C1 segment of cervical spinal cord (tissue), 14 donors: Measurements from ENCODE around the gene USP17L26.
A peak's percentile ranks its signal among the peaks of the same experiment; 100 is the strongest.
"Not testable (repeated sequence)": the region's sequence is repeated elsewhere in the genome, so short reads cannot be mapped to it uniquely, and the experiment has no call there.

Source experiments
- DNase-seq, 14 donors: peaks; one replicate each; lab custom pipeline; 2025; lab: John Stamatoyannopoulos, UW

USP17L26 gene

GRCh38 chr4:9334358-9334757 is at the start of gene USP17L26:
TSS of gene USP17L26 (plus strand) at chr4:9334658. CDS start at chr4:9334658, 0 bp downstream.
- not testable (repeated sequence) for DNase-seq

- not testable (repeated sequence) for DNase-seq
Measured at GRCh38 chr4:9324191-9324590, 10.3 kb upstream of the USP17L26 start.

GRCh38 chr4:9324865-9325264 is 9.6 kb upstream of the USP17L26 start, which contains the start of gene USP17L24:
TSS of gene USP17L24 (plus strand) at chr4:9325165. CDS start at chr4:9325165, 0 bp downstream.
- not testable (repeated sequence) for DNase-seq

GRCh38 chr4:9329611-9330010 is 4.8 kb upstream of the USP17L26 start, which contains the start of gene USP17L25:
TSS of gene USP17L25 (plus strand) at chr4:9329911. CDS start at chr4:9329911, 0 bp downstream.
- not testable (repeated sequence) for DNase-seq

- not testable (repeated sequence) for DNase-seq
Measured at GRCh38 chr4:9339103-9339502, 4.6 kb downstream of the USP17L26 start, which contains the start of gene USP17L5. TSS of gene USP17L5 (plus strand) at chr4:9339403. CDS start at chr4:9339403, 0 bp downstream.

GRCh38 chr4:9343848-9344247 is 9.4 kb downstream of the USP17L26 start, which contains the start of gene USP17L27:
TSS of gene USP17L27 (plus strand) at chr4:9344148. CDS start at chr4:9344148, 0 bp downstream.
- not testable (repeated sequence) for DNase-seq

GRCh38 chr4:9348593-9348992 is 14.1 kb downstream of the USP17L26 start, which contains the start of gene USP17L28:
TSS of gene USP17L28 (plus strand) at chr4:9348893. CDS start at chr4:9348893, 0 bp downstream.
- not testable (repeated sequence) for DNase-seq

GRCh38 chr4:9350866-9351265 is 16.4 kb downstream of the USP17L26 start:
- not testable (repeated sequence) for DNase-seq

- DNase-seq, result not testable (repeated sequence)
Measured at GRCh38 chr4:9353338-9353737, 18.9 kb downstream of the USP17L26 start, which contains the start of gene USP17L29. TSS of gene USP17L29 (plus strand) at chr4:9353638. CDS start at chr4:9353638, 0 bp downstream.

- not testable (repeated sequence) for DNase-seq
Measured at GRCh38 chr4:9362829-9363228, 28.4 kb downstream of the USP17L26 start, which contains the start of gene USP17L30. TSS of gene USP17L30 (plus strand) at chr4:9363129. CDS start at chr4:9363129, 0 bp downstream.

- DNase-seq, result not testable (repeated sequence)
Measured at GRCh38 chr4:9379881-9380280, 45.4 kb downstream of the USP17L26 start.

- peak in 4 of 14 donors; percentile 1 to 21 (median 8) for DNase-seq
Measured at GRCh38 chr4:9381012-9381534, 46.6 kb downstream of the USP17L26 start.

GRCh38 chr4:9384126-9384525 is 49.7 kb downstream of the USP17L26 start:
- no peak for DNase-seq
